ENCODE data around the gene SRF. TPM values are rescaled to one million over a fixed set of nuclear protein-coding genes. Genes with fewer than 3 reads are reported as not detected.

SRF gene
- total RNA-seq, 2 donors from 2014 or later, result 56.8 to 70.4 TPM

GRCh38 chr6:43170417-43170930 is 595 bp upstream of the SRF start:
- Mint-ChIP-seq H3K36me3 (peaks cover 6% of the 10 kb centered on the region), H3K9me3 (no peaks in the 10 kb centered on the region), H3K27me3 (no peaks in the 10 kb centered on the region), H3K27ac (peak overlapping the region; percentile 86 to 95), H3K4me1 (ENCODE audit: low read depth in 2 of 2) (peaks cover 36 to 37% of the 10 kb centered on the region in 2 donors), H3K4me3 (peak overlapping the region; percentile 93)
- ATAC-seq (no peak), DNase-seq (ENCODE audit: low spot score) (no peak)

- H3K27me3 Mint-ChIP-seq, result no peaks in the 10 kb centered on the region
- ATAC-seq (peak in 1 of 2 donors; percentile 1), DNase-seq (ENCODE audit: low spot score) (no peak)
- peak overlapping the region; percentile 93 for H3K4me3 Mint-ChIP-seq
- H3K9me3 Mint-ChIP-seq, result no peaks in the 10 kb centered on the region
- peak overlapping the region; percentile 98 to 99 for H3K27ac Mint-ChIP-seq
- H3K36me3 Mint-ChIP-seq, result peaks cover 6% of the 10 kb centered on the region
- peaks cover 43 to 47% of the 10 kb centered on the region in 2 donors for H3K4me1 Mint-ChIP-seq (ENCODE audit: low read depth in 2 of 2)
Measured at GRCh38 chr6:43171707-43172103, 636 bp downstream of the SRF start.

GRCh38 chr6:43172104-43173007 is 1.3 kb downstream of the SRF start:
- peak overlapping the region; percentile 98 to 99 for H3K27ac Mint-ChIP-seq
- H3K4me1 Mint-ChIP-seq (ENCODE audit: low read depth in 2 of 2), result peaks cover 43 to 47% of the 10 kb centered on the region in 2 donors
- no peak for ATAC-seq
- no peaks in the 10 kb centered on the region for H3K9me3 Mint-ChIP-seq
- H3K36me3 Mint-ChIP-seq, result peaks cover 6% of the 10 kb centered on the region
- H3K27me3 Mint-ChIP-seq, result no peaks in the 10 kb centered on the region
- DNase-seq (ENCODE audit: low spot score), result peak; percentile 84
- peak overlapping the region; percentile 93 for H3K4me3 Mint-ChIP-seq

- H3K27me3 Mint-ChIP-seq, result no peaks in the 10 kb centered on the region
- H3K4me1 Mint-ChIP-seq (ENCODE audit: low read depth in 2 of 2), result peaks cover 43 to 47% of the 10 kb centered on the region in 2 donors
- H3K9me3 Mint-ChIP-seq, result no peaks in the 10 kb centered on the region
- no peak for ATAC-seq
- no peak for DNase-seq (ENCODE audit: low spot score)
- H3K27ac Mint-ChIP-seq, result peak overlapping the region; percentile 98 to 99
- H3K36me3 Mint-ChIP-seq, result peaks cover 6% of the 10 kb centered on the region
- peak overlapping the region; percentile 93 for H3K4me3 Mint-ChIP-seq
Measured at GRCh38 chr6:43173591-43174262, 2.7 kb downstream of the SRF start.

GRCh38 chr6:43174263-43175112 is 3.4 kb downstream of the SRF start:
- Mint-ChIP-seq H3K4me1 (ENCODE audit: low read depth in 2 of 2) (peaks cover 43 to 47% of the 10 kb centered on the region in 2 donors), H3K36me3 (peaks cover 6% of the 10 kb centered on the region), H3K9me3 (no peaks in the 10 kb centered on the region), H3K27ac (peak overlapping the region; percentile 98 to 99), H3K27me3 (no peaks in the 10 kb centered on the region), H3K4me3 (peak overlapping the region; percentile 93)
- peak; percentile 83 to 89 for ATAC-seq
- peak; percentile 99 for DNase-seq (ENCODE audit: low spot score)

- no peaks in the 10 kb centered on the region for H3K27me3 Mint-ChIP-seq
- H3K4me3 Mint-ChIP-seq, result peak overlapping the region; percentile 79
- H3K36me3 Mint-ChIP-seq, result peaks cover 6% of the 10 kb centered on the region
Measured at GRCh38 chr6:43175676-43176422, 4.8 kb downstream of the SRF start.

GRCh38 chr6:43176423-43176786 is 5.3 kb downstream of the SRF start:
- Mint-ChIP-seq H3K4me1 (ENCODE audit: low read depth in 2 of 2) (peaks cover 39 to 44% of the 10 kb centered on the region in 2 donors), H3K9me3 (no peaks in the 10 kb centered on the region), H3K4me3 (peak overlapping the region; percentile 79), H3K36me3 (peaks cover 6% of the 10 kb centered on the region), H3K27me3 (no peaks in the 10 kb centered on the region), H3K27ac (peak overlapping the region; percentile 98 to 99)
- ATAC-seq, result no peak
- no peak for DNase-seq (ENCODE audit: low spot score)

More at GRCh38 chr6:43175676-43176422, 4.8 kb downstream of the SRF start:
- H3K9me3 Mint-ChIP-seq, result no peaks in the 10 kb centered on the region
- peaks cover 38 to 41% of the 10 kb centered on the region in 2 donors for H3K4me1 Mint-ChIP-seq (ENCODE audit: low read depth in 2 of 2)
- DNase-seq (ENCODE audit: low spot score), result no peak
- ATAC-seq, result no peak
- H3K27ac Mint-ChIP-seq, result peak overlapping the region; percentile 98 to 99

- Mint-ChIP-seq H3K4me3 (no peak overlapping the region), H3K27ac (peak overlapping the region in 1 of 2 donors; percentile 41)
Measured at GRCh38 chr6:43178150-43178549, 7.1 kb downstream of the SRF start.

GRCh38 chr6:43178951-43179830 is 8.1 kb downstream of the SRF start:
- Mint-ChIP-seq H3K4me1 (ENCODE audit: low read depth in 2 of 2) (peaks cover 35 to 47% of the 10 kb centered on the region in 2 donors), H3K4me3 (no peak overlapping the region), H3K36me3 (peaks cover 13% of the 10 kb centered on the region), H3K27ac (peak overlapping the region in 1 of 2 donors; percentile 41), H3K9me3 (no peaks in the 10 kb centered on the region), H3K27me3 (no peaks in the 10 kb centered on the region)
- DNase-seq (ENCODE audit: low spot score), result no peak
- ATAC-seq, result no peak

More at GRCh38 chr6:43178150-43178549, 7.1 kb downstream of the SRF start:
- ATAC-seq, result no peak
- H3K36me3 Mint-ChIP-seq, result peaks cover 13% of the 10 kb centered on the region
- DNase-seq (ENCODE audit: low spot score), result no peak
- no peaks in the 10 kb centered on the region for H3K9me3 Mint-ChIP-seq
- peaks cover 38 to 45% of the 10 kb centered on the region in 2 donors for H3K4me1 Mint-ChIP-seq (ENCODE audit: low read depth in 2 of 2)
- H3K27me3 Mint-ChIP-seq, result no peaks in the 10 kb centered on the region

- no peaks in the 10 kb centered on the region for H3K9me3 Mint-ChIP-seq
- H3K27ac Mint-ChIP-seq, result no peak overlapping the region
- ATAC-seq (no peak), DNase-seq (ENCODE audit: low spot score) (no peak)
- H3K4me1 Mint-ChIP-seq (ENCODE audit: low read depth in 2 of 2), result peaks cover 37 to 50% of the 10 kb centered on the region in 2 donors
- peaks cover 9% of the 10 kb centered on the region for H3K36me3 Mint-ChIP-seq
- H3K4me3 Mint-ChIP-seq, result no peak overlapping the region
- no peaks in the 10 kb centered on the region for H3K27me3 Mint-ChIP-seq
Measured at GRCh38 chr6:43180058-43180457, 9.0 kb downstream of the SRF start.

GRCh38 chr6:43180985-43181384 is 9.9 kb downstream of the SRF start:
- H3K9me3 Mint-ChIP-seq, result no peaks in the 10 kb centered on the region
- peak overlapping the region; percentile 99 for H3K4me3 Mint-ChIP-seq
- peaks cover 7% of the 10 kb centered on the region for H3K36me3 Mint-ChIP-seq
- H3K4me1 Mint-ChIP-seq (ENCODE audit: low read depth in 2 of 2), result peaks cover 34 to 45% of the 10 kb centered on the region in 2 donors
- peak overlapping the region; percentile 85 to 89 for H3K27ac Mint-ChIP-seq
- no peak for DNase-seq (ENCODE audit: low spot score)
- ATAC-seq, result no peak
- no peaks in the 10 kb centered on the region for H3K27me3 Mint-ChIP-seq

- DNase-seq (ENCODE audit: low spot score) (no peak), ATAC-seq (no peak)
- Mint-ChIP-seq H3K9me3 (no peaks in the 10 kb centered on the region), H3K36me3 (peaks cover 7% of the 10 kb centered on the region), H3K27ac (peak overlapping the region; percentile 85 to 89), H3K4me1 (ENCODE audit: low read depth in 2 of 2) (peaks cover 30 to 41% of the 10 kb centered on the region in 2 donors), H3K4me3 (peak overlapping the region; percentile 99), H3K27me3 (no peaks in the 10 kb centered on the region)
Measured at GRCh38 chr6:43181621-43181941, 10.5 kb downstream of the SRF start.

Data from natural killer cell treated with Interleukin-12 subunit alpha and Interleukin-12 subunit beta and Interleukin-15 and Interleukin-18, amount 100 ng/mL, for 72 hours (primary cell).